GM21786 (cell line): Measurements from ENCODE around the gene CCDC12.

Experiments used
- ATAC-seq: cut with Tn5 transposase; IDR thresholded peaks from one replicate; pipeline ENCODE4 v1.9.1; 2021; ENCODE audit not compliant: unreplicated experiment

CCDC12 gene

DNA sequence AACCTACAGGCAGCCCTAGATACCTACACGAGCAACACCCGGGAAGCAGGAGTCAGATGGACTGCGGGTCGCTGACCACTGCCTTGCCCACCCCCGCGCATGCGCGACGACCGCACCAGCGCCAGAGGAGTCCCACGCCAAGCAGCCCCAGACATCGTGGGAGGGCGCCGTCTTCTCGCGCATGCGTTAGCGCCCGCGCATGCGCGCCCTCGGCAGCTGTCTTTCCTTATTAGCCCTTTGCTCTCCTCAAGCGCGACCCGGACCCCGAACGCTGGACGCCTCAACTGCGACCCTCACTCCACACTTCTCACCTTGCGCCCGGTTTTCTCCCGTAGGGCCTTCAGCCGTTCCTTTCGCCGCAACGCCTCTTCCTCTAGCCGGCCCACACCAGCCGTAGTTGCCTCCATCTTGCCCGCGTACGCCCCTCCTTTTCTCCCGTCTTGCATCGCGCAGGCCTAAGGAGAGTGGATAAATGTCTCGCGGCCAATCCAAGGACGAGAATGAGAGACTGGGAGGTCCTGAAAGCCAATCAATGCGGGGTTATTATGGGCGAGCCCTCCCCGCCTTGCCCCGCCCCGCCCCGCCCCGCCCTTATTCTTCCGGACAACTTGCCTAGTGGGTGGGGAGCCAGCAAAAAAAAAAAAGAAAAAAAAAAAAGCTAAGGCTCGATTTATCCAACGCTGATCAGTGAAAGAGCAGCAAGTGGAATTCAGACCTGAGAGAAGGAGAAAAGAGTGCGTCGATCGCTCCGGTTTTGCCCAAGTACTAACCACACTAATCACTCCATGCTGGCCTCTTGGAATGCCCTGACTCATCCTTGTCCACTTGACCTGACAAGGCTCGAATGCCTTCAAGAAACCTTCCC lies at the start of gene CCDC12:
CCDC12 (minus strand) TSS at position 420 of the 865 bp plus-strand sequence; CDS start at position 407, 13 bp downstream.
- peak; percentile 56 for ATAC-seq

GRCh38 chr3:47024932-47025331 lies 48.4 kb upstream of the CCDC12 start:
- ATAC-seq = no peak

GRCh38 chr3:47022641-47023071 lies 46.1 kb upstream of the CCDC12 start:
- no peak for ATAC-seq

DNA sequence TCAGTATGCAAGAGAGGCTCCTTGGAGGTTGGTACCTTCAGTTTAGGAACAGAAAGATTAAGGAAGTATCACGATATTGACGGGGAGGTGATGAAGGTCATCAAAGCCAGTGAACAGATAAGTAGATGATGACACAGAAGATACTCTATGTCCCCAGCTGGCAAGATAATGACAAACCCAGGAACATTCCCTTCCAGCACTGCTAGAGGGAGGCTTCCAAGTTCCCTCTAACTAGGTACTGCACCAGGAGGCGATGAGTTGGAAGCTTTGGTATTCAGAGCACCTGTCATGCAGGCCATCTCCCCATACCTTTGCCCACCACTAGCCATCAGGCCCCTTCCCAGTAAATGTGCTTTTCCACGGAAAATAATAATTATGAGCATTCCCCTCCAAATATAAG lies 43.8 kb upstream of the CCDC12 start:
- ATAC-seq = no peak

- ATAC-seq = peak; percentile 59
Observed at GRCh38 chr3:47019201-47019600, 42.7 kb upstream of the CCDC12 start.

DNA sequence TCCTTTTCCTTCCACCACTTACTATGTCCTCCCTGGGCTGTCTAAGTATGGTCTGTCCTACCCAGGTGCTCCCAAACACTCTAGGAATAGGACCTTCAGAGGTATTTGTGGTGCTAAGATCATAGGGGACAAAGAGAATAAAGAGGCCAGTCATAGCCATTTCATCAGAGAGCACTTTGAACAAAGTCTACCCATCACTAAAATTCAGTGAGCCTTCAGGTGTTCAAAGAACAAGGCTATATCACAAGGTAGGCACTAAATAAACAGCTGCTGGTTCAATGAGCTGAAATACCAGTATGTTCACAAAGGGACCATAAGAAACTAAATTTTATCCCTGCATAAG lies 41.7 kb upstream of the CCDC12 start:
- no peak for ATAC-seq

GRCh38 chr3:47017504-47018268 lies 41.1 kb upstream of the CCDC12 start:
- no peak for ATAC-seq

- peak; percentile 54 for ATAC-seq
Observed at GRCh38 chr3:47016934-47017435, 40.4 kb upstream of the CCDC12 start.

DNA sequence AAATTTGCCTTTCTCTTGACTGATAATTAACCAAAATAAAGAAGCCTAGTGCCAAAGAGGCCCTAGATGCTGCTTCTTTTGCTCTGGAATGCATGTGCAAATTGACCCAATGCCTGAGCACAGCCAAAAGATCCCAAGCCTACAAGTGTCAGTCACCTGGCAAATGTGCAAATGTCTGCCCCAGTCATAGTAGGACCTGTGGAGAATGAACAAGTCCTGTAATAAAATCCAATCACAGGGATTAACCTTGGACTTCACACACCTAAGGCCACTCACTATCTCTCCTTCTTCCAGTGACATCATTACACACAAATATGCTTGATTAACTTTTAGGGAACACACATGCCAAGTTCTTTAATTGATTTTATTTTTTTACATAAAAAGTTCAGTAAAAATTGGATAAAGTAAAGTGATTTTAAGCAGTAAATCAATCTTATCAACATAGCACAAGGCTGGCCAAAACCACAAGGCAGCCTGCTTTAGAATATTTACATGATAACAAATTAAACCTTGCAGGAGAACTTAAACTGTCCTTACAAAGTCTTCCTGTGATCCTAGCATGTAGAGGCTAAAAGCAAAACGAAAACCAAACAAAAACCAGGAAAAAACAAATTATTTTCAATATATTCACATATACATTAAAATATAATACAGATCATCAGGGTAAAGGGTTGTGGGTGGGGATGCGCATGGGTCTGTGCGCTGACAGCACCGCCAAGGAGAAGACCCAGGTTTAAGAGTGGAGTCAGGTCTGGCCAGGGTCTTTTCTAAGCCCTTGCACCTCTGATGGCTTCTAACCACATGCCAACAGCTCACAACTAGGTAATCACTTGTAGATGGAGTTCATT lies 39.8 kb upstream of the CCDC12 start:
- ATAC-seq = no peak

- ATAC-seq = no peak
Observed at GRCh38 chr3:47015151-47015550, 38.6 kb upstream of the CCDC12 start.

GRCh38 chr3:47014036-47014435 lies 37.5 kb upstream of the CCDC12 start:
- no peak for ATAC-seq

- no peak for ATAC-seq
Observed at GRCh38 chr3:47013231-47013630, 36.7 kb upstream of the CCDC12 start.

- no peak for ATAC-seq
Observed at GRCh38 chr3:47012342-47013230, 36.0 kb upstream of the CCDC12 start.

DNA sequence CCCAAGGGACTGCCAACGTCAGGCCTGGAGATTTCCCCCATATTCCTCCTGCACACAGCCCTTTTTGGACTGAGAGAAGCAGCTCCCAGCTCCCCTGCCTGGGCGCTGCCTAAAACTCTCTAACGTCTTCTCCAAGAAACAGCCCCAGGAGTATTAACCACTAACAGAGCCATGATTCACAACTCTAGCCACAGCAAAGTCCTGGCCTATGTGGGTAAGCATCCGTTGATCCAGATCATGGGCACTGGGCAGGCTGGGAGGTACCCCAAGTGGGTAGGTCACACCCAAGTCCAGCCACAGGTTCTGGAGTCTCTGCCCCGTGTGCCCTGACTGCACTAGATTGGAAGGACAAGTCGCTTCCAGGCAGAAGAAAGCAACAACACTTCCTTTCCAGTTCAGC lies 34.8 kb upstream of the CCDC12 start:
- no peak for ATAC-seq

DNA sequence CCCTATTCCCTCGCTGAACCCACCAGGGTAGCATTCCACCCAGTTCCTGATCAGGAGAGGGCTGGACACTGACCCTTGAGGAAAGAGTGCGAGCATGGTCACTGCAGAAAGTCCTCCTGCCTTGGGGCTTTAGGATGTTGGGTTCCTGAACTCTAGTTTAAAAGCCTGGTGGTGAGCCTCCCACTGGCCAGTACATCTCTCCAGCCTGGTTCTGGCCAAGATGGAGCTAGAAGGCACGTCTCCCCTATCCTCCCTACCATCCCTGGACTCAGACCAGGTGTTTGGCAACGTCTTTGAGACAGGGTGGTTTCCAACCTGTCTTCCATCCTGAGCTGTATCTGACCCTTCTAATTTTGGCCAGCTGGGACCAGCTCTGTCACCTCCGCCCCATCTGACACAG lies 34.4 kb upstream of the CCDC12 start:
- no peak for ATAC-seq

GRCh38 chr3:47010111-47010712 lies 33.7 kb upstream of the CCDC12 start:
- no peak for ATAC-seq

DNA sequence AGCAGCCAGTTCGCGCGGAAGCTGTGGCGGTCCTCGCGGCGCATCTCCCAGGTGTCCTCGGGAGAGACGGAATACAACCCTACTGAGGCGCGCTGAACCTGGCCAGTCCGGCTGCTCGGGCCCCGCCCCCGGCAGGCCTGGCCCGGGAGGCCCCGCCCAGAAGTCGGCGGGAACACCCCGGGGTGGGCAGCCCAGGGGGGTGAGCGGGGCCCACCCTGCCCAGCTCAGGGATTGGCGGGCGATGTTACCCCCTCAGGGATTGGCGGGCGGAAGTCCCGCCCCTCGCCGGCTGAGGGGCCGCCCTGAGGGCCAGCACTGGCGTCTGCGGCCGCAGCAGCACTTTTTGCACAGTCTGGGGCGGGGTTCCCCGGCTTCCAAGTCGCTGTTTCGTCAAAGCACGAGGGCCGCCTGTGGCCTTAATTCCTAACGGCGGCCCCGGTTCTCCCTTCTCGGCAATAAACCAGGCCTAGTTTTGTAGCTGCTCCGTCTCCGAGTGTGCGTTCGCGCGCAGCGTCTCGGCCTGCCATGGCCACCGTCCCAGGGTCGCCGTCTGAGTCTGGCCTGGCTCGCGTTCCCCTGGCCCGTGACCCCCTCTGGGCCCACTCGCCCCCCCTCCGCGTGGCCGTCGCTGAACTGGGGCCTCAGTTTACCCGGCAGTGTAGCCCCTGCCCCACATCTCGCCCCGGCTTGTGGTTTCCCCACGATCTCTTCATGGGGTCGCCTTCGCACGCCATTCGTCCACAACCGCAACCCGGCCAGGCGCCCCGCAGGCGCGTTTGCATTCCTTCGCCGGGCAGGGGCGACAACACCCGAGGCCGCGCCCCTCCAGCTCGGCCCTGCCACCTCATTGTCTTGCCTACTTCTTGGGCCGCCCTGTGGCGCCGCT lies 32.9 kb upstream of the CCDC12 start:
- ATAC-seq = peak; percentile 61

DNA sequence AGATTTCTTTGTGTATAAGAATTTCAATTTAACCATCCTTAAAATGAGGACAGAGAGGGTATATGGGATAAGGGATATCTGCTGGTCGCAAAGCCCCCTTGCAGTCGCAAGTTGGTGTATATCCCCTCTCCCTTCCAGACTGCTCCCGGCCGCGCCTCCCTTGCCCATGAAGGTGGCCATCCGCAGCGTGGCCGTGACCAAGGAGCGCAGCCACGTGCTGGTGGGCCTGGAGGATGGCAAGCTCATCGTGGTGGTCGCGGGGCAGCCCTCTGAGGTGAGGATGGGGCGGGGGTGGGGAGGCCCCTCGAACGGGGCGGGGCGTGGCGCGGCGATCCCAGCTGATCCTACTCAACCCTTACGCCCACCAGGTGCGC lies 32.3 kb upstream of the CCDC12 start:
- ATAC-seq = no peak
